Stimulated activated naive CD8-positive, alpha-beta T cell treated with anti-CD3 and anti-CD28 coated beads, Interleukin-15, Interleukin-2, amounts not matched to agents 100 ng/mL and 50 ng/mL, for 24 hours (primary cell): ENCODE results near the gene ADCY7.

ENCODE experiments used
- H3K27ac Mint-ChIP-seq: one replicate; pipeline ENCODE4 v1.8.0; 2021; ENCODE audit warnings: mild to moderate bottlenecking, mixed read lengths
- H3K27me3 Mint-ChIP-seq: one replicate; pipeline ENCODE4 v1.8.0; 2021; ENCODE audit warnings: mixed read lengths
- H3K36me3 Mint-ChIP-seq: one replicate; pipeline ENCODE4 v1.8.0; 2021; ENCODE audit warnings: low read depth, mixed read lengths
- H3K4me1 Mint-ChIP-seq: one replicate; pipeline ENCODE4 v1.8.0; 2021; ENCODE audit warnings: low read depth, mixed read lengths
- H3K4me3 Mint-ChIP-seq: one replicate; pipeline ENCODE4 v1.8.0; 2021; ENCODE audit warnings: mild to moderate bottlenecking, mixed read lengths
- H3K9me3 Mint-ChIP-seq: one replicate; pipeline ENCODE4 v1.8.0; 2021; ENCODE audit warnings: mixed read lengths

The ADCY7 gene

DNA sequence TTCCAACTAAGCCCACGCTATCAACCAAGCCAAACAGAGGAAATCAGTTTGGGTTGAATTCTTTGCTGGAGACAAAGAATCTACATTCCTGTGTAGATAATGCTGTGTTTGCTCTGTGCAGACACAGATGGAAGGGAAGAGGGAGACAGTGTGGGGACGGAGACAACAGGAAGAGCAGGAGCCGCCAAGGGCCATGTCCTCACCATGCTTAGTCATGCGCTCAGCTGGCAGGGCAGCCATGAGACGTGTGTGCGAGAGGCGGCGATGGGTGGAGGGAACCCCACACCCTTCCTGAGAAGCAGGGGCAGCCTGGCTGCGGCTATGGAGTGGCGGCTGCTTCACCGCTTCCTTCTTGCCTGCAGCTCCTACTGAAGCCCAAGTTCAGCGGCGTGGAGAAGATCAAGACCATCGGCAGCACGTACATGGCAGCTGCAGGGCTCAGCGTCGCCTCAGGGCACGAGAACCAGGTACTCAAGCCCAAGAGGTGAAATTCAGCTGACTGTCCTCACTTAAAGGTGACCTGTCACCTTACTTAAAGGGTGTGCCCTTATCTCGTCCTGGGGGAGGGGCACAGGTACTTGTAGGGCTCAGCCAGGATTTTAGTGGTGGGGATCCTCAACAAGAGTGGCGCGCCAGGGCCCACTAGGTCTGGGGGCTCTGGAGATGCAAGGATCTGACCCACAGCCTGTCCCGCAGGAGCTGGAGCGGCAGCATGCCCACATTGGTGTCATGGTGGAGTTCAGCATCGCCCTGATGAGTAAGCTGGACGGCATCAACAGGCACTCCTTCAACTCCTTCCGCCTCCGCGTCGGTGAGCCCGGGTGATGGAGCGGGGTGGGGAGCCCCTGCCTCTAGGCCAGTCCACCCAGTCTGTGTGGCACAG lies 47.5 kb downstream of the ADCY7 start:
- Mint-ChIP-seq H3K27me3 (no peaks in the 10 kb centered on the region), H3K4me3 (no peak overlapping the region), H3K9me3 (no peaks in the 10 kb centered on the region), H3K4me1 (peaks cover 20% of the 10 kb centered on the region), H3K36me3 (peaks cover 63% of the 10 kb centered on the region), H3K27ac (peak overlapping the region; percentile 79)

DNA sequence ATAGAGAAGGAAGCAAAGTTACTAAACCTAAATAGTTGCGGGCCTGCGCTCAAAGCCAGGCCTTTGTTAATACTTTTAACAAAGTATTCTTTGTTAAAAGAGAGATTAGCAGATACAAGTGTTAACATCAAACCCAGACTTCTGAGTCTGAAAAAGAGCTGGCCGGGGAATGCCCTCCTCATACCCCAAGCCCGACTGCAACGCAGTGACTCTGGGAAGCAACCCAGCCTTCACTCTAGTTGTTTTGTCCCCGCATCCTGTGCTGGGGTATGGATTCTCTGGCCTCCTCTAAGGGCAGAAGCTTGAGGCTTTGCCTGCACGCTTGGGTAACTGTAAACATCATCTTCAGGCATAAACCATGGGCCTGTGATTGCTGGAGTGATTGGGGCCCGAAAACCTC lies 48.3 kb downstream of the ADCY7 start:
- Mint-ChIP-seq H3K9me3 (no peaks in the 10 kb centered on the region), H3K27ac (no peak overlapping the region), H3K36me3 (peaks cover 63% of the 10 kb centered on the region), H3K4me1 (peaks cover 20% of the 10 kb centered on the region), H3K27me3 (no peaks in the 10 kb centered on the region), H3K4me3 (no peak overlapping the region)

DNA sequence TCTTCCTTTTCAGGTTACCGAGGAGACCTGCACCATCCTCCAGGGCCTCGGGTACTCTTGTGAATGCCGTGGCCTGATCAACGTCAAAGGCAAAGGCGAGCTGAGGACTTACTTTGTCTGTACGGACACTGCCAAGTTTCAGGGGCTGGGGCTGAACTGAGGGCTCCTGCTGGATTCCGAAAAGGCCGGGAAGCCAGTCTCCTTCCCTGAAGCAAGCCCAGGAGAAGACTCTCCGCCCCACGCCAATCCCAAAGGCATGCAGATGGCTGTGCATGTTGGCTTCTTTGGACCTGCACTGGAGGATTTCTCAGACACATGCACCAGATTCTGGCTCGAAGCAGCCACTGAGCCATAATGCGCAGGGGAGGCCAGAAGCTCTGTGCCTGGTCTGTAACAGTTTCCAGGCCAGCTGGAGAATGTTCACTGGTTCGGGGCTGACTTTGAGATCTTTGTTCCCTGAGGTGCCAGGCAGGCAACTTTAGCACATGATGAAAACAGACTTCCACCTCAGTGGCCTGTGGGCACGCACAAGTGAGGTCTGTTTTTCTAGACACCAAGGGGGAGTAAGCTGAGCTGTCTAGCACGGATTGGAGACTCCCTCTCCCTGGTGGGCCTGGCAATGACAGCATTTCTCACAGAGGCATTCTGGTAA lies 49.1 kb downstream of the ADCY7 start:
- Mint-ChIP-seq H3K36me3 (peaks cover 67% of the 10 kb centered on the region), H3K4me3 (no peak overlapping the region), H3K27ac (peak overlapping the region; percentile 28), H3K27me3 (no peaks in the 10 kb centered on the region), H3K4me1 (peaks cover 20% of the 10 kb centered on the region), H3K9me3 (no peaks in the 10 kb centered on the region)

DNA sequence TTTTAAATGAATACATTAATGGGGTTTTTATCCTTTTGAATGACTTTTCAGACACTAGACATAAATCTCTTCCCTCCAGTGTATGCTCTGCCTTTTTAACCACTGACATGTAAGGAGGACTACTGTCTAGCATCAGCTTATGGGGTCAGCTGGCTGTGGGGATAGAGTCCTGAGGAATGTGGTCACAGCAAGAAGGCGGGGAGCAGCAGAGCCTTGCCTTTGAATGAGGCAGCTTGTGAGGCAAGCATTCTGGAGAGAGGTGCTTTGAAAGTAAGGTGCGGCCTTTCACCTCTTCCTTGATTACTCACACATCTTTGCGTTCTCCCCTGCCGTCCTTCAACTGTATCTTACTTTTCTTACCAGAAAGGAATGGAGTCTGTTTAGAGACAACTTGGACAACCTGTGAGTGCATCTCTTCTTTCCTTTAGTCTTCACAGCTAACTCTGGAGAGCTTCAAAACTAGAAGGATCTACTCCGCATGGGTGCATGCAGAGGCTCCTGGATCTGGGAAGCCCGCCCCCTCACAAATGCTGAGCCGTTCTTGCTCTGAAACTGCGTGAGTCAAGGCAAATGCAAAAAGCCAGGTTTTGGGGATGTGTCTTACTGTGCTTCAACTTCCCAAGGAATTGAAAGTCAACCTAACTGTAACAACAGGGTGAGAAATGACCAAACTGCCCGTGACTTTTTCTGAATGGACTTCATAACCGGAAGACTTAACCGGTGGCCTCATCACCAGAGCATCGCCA lies 49.9 kb downstream of the ADCY7 start:
- Mint-ChIP-seq H3K4me3 (no peak overlapping the region), H3K27me3 (no peaks in the 10 kb centered on the region), H3K27ac (peak overlapping the region; percentile 40), H3K4me1 (peaks cover 20% of the 10 kb centered on the region), H3K36me3 (peaks cover 75% of the 10 kb centered on the region), H3K9me3 (no peaks in the 10 kb centered on the region)

DNA sequence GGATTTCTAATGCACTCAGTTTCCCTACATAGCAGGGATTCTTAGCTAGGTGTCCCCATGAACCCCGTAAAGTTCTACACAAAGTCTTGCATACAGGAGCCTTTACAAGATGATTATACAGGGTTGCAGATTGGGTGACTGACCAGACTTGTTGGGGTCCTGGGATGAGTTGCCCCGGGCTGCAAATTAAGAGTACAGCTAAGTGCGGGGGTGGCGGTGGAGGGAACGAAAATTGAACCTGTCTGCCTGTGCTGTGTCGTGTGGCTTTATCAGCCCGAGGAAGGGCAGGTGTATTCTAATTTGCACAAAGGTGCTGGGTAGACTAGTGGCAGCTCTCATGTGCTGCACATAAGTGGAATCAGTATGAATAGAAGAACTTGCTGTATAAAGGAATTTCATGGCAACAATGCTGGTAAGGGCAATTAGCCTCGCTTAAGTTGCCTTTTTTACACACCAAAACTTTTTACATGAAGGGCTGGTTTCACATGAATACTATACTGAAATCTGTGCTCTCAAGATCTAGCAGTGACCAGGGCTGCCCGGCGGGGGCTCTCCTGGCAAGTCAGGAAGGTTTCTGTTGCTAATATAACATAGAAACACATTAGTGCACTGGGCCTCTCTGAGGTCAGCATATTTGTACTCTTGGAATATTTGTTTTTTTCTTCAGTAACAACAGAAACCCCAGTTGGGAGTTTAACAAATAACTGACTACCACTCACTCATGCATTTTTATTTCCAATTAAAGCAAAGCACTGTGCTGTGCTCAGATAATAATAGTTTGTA lies 50.7 kb downstream of the ADCY7 start:
- Mint-ChIP-seq H3K4me1 (peaks cover 20% of the 10 kb centered on the region), H3K27ac (peak overlapping the region; percentile 40), H3K4me3 (no peak overlapping the region), H3K9me3 (no peaks in the 10 kb centered on the region), H3K27me3 (no peaks in the 10 kb centered on the region), H3K36me3 (peaks cover 80% of the 10 kb centered on the region)

DNA sequence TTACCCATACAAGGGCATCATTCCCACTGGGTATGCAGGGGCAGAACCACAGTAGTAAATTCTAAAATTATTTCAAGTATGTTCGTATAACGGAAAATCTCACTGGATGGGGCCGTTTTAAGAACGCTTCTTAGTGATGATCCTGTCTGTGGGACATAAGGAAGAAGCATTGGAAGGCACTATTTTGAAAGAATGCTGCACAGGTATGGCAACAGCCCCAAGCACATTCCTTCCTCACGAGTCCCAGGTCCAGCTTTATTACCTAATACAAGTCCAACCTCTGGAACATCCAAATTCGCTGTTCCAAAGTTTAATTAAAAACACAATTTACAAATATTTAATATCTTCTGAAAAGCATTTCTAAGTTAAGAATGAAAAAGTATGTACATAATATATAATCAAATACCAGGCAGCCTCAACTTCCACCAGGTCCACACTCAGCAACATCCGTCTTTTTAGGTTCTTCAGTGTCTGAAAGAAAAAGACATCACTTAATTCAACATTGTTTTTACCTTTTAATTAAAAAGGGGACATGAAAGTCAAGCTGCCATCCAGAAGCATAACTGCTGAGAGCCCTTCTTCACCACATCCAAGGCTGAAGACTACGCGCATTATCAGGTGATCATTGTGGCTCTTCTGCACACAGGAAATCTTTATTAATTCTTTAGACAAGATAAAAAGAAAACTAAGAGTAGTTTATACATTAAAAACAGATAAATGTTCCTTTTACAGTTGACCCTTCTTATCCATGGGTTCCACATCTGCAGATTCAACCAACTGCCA lies 52.6 kb downstream of the ADCY7 start:
- Mint-ChIP-seq H3K27ac (peak overlapping the region; percentile 28), H3K4me3 (no peak overlapping the region), H3K36me3 (peaks cover 72% of the 10 kb centered on the region), H3K9me3 (no peaks in the 10 kb centered on the region), H3K4me1 (peaks cover 15% of the 10 kb centered on the region), H3K27me3 (no peaks in the 10 kb centered on the region)

DNA sequence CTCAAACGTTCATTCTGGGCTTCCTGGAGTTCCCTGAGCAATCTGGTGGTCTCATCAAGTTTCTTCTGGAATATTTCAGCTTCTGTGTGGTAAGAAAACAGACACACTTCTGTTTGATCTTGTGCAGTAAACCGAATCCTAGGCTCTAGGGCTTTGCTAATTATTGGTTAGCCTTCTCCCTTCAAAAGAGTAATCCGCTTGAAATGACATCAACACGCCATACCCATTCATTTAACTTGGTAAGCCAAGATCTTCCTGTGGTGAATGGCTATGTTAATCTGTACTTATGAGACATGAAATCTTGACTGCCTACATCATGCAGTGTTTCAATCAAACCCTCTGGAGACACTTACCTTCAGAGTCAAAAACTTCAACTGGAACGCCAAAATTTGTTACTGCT lies 54.0 kb downstream of the ADCY7 start:
- H3K36me3 Mint-ChIP-seq, result peaks cover 72% of the 10 kb centered on the region
- H3K4me3 Mint-ChIP-seq, result no peak overlapping the region
- H3K27me3 Mint-ChIP-seq, result no peaks in the 10 kb centered on the region
- no peaks in the 10 kb centered on the region for H3K9me3 Mint-ChIP-seq
- no peak overlapping the region for H3K27ac Mint-ChIP-seq
- H3K4me1 Mint-ChIP-seq, result peaks cover 22% of the 10 kb centered on the region

DNA sequence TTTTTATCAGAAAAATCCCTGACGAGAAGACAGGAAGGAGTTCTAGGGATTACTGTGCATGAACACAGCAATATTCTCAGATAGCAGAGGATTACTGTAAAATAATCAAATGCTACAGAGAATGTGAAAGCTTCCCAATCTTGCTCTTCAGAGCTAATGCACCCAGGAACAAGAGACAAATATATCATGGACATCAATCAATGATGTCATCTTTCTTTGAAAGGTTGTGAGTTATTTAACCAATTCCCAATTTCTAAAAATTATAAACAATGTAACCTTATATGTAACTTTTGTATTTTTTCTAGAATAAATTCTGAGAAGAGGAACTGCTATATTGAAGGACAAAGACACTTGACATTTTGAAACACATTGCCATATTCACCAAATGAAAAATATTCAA lies 56.0 kb downstream of the ADCY7 start:
- Mint-ChIP-seq H3K4me3 (no peak overlapping the region), H3K4me1 (peaks cover 28% of the 10 kb centered on the region), H3K36me3 (peaks cover 63% of the 10 kb centered on the region), H3K9me3 (no peaks in the 10 kb centered on the region), H3K27ac (no peak overlapping the region), H3K27me3 (no peaks in the 10 kb centered on the region)

DNA sequence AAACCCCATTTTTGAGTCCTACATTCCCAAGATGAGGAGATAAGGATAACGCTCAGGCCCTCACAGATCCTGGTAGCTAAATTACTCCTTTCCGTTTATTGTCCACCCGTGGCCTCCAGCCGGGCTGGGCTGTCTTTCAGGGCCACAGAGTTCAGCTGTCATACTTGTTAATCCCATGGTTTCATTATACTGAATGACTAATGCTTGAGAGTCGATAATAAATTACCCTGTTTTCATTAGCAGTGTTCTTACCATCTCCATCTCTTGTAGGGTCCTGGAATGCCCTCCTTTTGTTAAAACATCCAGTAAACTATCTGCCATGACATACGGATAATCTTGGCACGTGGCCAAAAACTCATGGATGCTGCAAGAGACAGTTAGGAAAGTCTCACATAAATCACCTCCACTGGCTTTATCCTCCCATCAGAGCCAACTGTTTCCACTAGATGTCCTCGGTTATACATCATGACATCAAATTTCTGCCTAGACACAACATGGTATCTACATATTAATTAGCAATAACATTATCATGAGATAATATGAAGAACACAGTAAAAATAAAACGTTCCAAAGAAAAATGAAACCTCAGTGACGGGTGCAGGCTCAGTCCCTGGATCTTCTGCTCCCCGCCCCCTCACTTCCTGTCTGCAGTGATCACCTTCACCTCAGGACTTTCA lies 57.1 kb downstream of the ADCY7 start:
- H3K9me3 Mint-ChIP-seq, result no peaks in the 10 kb centered on the region
- H3K27ac Mint-ChIP-seq, result peak overlapping the region; percentile 80
- H3K36me3 Mint-ChIP-seq, result peaks cover 64% of the 10 kb centered on the region
- no peaks in the 10 kb centered on the region for H3K27me3 Mint-ChIP-seq
- no peak overlapping the region for H3K4me3 Mint-ChIP-seq
- peaks cover 36% of the 10 kb centered on the region for H3K4me1 Mint-ChIP-seq

DNA sequence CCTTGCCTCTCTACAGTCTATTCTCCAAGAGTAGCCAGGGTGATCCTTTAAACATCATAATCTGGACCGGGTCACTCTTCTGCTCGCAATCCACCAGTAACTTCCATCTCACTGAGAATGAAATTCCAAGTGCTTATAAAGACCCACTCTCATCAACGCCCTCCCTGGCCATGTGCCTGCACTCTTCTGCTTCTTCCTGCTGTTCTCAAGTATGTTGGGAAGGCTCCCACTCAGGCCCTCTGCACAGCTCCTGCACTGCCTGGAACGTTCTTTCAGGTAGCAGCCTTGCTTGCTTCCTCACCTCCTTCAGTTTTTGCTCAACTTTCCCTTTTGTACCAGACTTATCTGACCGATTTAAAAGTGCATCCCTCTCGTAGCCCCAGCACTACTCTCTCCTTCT lies 58.0 kb downstream of the ADCY7 start:
- Mint-ChIP-seq H3K9me3 (no peaks in the 10 kb centered on the region), H3K27me3 (no peaks in the 10 kb centered on the region), H3K4me3 (no peak overlapping the region), H3K4me1 (peaks cover 36% of the 10 kb centered on the region), H3K36me3 (peaks cover 66% of the 10 kb centered on the region), H3K27ac (peak overlapping the region; percentile 80)

DNA sequence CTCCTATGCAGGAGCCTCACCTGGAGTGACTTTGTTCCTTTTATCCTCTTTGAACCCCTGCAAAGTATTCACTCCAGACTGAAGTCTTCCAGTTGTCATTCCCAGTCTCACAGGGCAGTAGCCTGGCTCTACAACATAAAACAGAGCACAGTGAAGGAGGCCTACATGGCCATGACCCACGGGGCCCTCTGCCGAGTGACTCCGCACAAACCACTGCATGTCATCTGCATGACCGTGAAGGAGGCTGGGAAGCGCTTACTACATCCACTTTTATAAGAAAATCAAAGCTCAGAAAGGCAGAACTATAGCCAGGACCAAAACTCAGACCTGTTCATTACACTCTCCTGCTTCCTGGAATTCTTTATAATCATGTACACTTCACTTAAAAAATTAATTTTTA lies 59.9 kb downstream of the ADCY7 start:
- Mint-ChIP-seq H3K27me3 (no peaks in the 10 kb centered on the region), H3K9me3 (no peaks in the 10 kb centered on the region), H3K27ac (no peak overlapping the region), H3K36me3 (peaks cover 61% of the 10 kb centered on the region), H3K4me1 (peaks cover 36% of the 10 kb centered on the region), H3K4me3 (no peak overlapping the region)

DNA sequence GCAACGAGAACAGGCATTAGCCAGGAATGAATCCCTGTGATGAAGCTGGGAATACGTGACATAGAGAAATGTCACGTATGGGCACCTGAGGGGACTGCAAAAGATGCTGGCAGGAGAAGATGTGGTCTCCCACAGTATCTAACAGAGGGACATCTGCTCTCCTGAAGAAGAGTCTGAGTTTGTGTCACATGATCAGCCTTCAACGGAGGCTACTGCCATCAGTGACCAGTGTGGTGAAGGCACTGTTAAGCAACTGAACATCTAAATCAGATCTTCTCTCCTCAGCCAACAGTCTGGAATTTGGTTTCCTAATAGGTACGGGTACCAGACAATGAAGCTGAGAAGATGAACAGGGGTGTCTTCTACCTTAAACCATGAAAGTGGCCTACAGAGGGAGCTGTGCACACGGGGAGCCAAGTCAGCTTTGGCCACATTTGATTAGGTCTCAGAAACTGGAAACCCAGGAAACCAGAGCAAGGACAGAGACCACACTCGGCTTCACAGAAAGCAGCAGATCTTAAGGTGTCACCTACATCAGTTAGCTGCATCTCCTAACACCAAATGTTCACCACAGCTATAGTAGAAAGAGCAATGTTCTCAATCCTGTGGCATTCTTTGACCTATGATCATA lies 60.6 kb downstream of the ADCY7 start:
- Mint-ChIP-seq H3K27me3 (no peaks in the 10 kb centered on the region), H3K9me3 (no peaks in the 10 kb centered on the region), H3K4me1 (peaks cover 36% of the 10 kb centered on the region), H3K36me3 (peaks cover 62% of the 10 kb centered on the region), H3K4me3 (no peak overlapping the region), H3K27ac (peak overlapping the region; percentile 59)

DNA sequence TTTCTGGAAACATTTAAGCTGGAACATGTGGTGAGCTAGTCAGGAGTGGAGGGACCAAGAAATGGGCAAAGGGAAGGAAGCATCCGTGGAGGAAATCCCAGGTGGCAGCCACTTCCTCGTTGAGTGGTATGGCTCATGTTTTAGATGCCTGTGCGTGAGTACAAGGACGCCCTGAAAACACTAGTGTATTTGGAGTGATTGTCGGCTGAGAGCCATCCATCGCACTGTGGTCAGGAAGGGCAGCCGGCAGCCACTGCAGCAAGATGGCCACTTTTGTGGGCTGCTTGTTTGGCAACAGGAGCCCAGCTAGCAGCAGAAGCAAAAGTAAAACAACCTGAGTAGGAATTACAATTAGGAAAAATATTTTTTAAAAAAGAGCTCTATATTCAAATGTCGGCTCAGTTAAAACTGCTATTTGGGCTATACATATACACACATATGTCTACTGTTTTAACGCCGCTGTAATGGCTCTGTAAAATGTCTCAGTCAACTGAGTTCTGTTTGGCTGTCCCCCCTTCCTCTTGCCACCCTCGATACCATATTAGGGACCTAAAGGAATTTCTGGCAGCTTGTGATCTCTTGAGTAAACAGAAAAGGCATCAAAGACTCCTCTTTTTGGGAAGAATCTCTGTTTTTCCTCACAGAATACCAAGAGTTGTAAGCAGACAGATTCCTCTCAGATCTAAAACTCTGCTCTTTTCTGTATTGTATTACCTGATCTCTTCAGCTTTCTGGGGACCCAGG lies 63.3 kb downstream of the ADCY7 start:
- H3K27me3 Mint-ChIP-seq, result no peaks in the 10 kb centered on the region
- peaks cover 21% of the 10 kb centered on the region for H3K4me1 Mint-ChIP-seq
- peaks cover 69% of the 10 kb centered on the region for H3K36me3 Mint-ChIP-seq
- peak overlapping the region; percentile 8 for H3K27ac Mint-ChIP-seq
- H3K4me3 Mint-ChIP-seq, result no peak overlapping the region
- H3K9me3 Mint-ChIP-seq, result no peaks in the 10 kb centered on the region
